Mesodermal cell (in vitro differentiated cells): ENCODE measurements around the gene OGDH.
"Not testable (repeated sequence)": the region's sequence is repeated elsewhere in the genome, so short reads cannot be mapped to it uniquely, and the experiment has no call there.

Experiments
- H3K27ac ChIP-seq: 2 replicates; pipeline ENCODE4 v1.7.0; 2013; ENCODE audit warnings: mild to moderate bottlenecking, low read depth, low read length, moderate library complexity; ENCODE audit not compliant: severe bottlenecking
- H3K36me3 ChIP-seq: 2 replicates; pipeline ENCODE4 v1.7.1; 2013; ENCODE audit warnings: mild to moderate bottlenecking, low read length, moderate library complexity; ENCODE audit not compliant: control insufficient read depth, insufficient read depth
- H3K4me1 ChIP-seq: one replicate; pipeline ENCODE4 v1.7.1; 2013; ENCODE audit warnings: mild to moderate bottlenecking, low read length; ENCODE audit not compliant: insufficient read depth, control insufficient read depth, poor library complexity, severe bottlenecking
- H3K4me3 ChIP-seq: 2 replicates; pipeline ENCODE4 v1.7.0; 2013; ENCODE audit warnings: low read length, control low read depth, mild to moderate bottlenecking; ENCODE audit not compliant: insufficient read depth, poor library complexity, severe bottlenecking; ENCODE audit errors: extremely low read depth
- H3K9me3 ChIP-seq: 2 replicates; pipeline ENCODE4 v1.7.1; 2013; ENCODE audit warnings: mild to moderate bottlenecking, low read length, moderate library complexity; ENCODE audit not compliant: control insufficient read depth
- WGBS, 2 experiments: methylation state at CpG; one replicate each; pipeline ENCODE4 v1.1.5; 2013; ENCODE audit warnings: missing lambda C conversion rate in 2 of 2; ENCODE audit not compliant: insufficient coverage in 2 of 2; 5-methylcytosine and 5-hydroxymethylcytosine counted together

The OGDH gene

GRCh38 chr7:44581879-44582603 is 24.4 kb upstream of the OGDH start, which contains the start of gene TMED4:
TMED4 (minus strand) TSS chr7:44582231; CDS start chr7:44582206, 25 bp downstream.
- WGBS, 2 experiments, result 0% methylated on average over 45 to 70 of the region's 71 CpGs
- H3K36me3 ChIP-seq, result peaks cover 34% of the 10 kb centered on the region
- H3K27ac ChIP-seq, result peak within 1 kb of the TSS; percentile 90

GRCh38 chr7:44583146-44583865 is 23.1 kb upstream of the OGDH start:
- no peaks in the 10 kb centered on the region for H3K9me3 ChIP-seq
- no peak overlapping the region for H3K27ac ChIP-seq
- peak overlapping the region; percentile 83 for H3K4me3 ChIP-seq
- 93 to 94% methylated on average over 8 to 9 of the region's 13 CpGs for WGBS, 2 experiments
- peaks cover 29% of the 10 kb centered on the region for H3K36me3 ChIP-seq
- no peaks in the 10 kb centered on the region for H3K4me1 ChIP-seq

More at GRCh38 chr7:44581879-44582603, 24.4 kb upstream of the OGDH start, which contains the start of gene TMED4:
- H3K4me3 ChIP-seq, result peak within 1 kb of the TSS; percentile 83
- no peaks in the 10 kb centered on the region for H3K4me1 ChIP-seq
- H3K9me3 ChIP-seq, result no peaks in the 10 kb centered on the region

- H3K27ac ChIP-seq, result no peak overlapping the region
- no peaks in the 10 kb centered on the region for H3K4me1 ChIP-seq
- no peaks in the 10 kb centered on the region for H3K36me3 ChIP-seq
- H3K4me3 ChIP-seq, result no peak overlapping the region
- 31 to 67% methylated on average over 3 of the region's 6 CpGs for WGBS, 2 experiments
- no peaks in the 10 kb centered on the region for H3K9me3 ChIP-seq
Observed at GRCh38 chr7:44587843-44588711, 18.4 kb upstream of the OGDH start.

GRCh38 chr7:44590910-44591309 is 15.5 kb upstream of the OGDH start:
- no peak overlapping the region for H3K27ac ChIP-seq
- 86 to 100% methylated on average over 1 of the region's 1 CpG for WGBS, 2 experiments
- H3K9me3 ChIP-seq, result no peaks in the 10 kb centered on the region
- H3K4me1 ChIP-seq, result no peaks in the 10 kb centered on the region
- H3K36me3 ChIP-seq, result no peaks in the 10 kb centered on the region
- H3K4me3 ChIP-seq, result no peak overlapping the region

GRCh38 chr7:44595934-44596635 is 10.3 kb upstream of the OGDH start:
- 93 to 94% methylated on average over 4 of the region's 5 CpGs for WGBS, 2 experiments
- no peak overlapping the region for H3K27ac ChIP-seq
- no peaks in the 10 kb centered on the region for H3K9me3 ChIP-seq

GRCh38 chr7:44597181-44597580 is 9.2 kb upstream of the OGDH start:
- not testable (repeated sequence) for H3K27ac ChIP-seq, H3K9me3 ChIP-seq, H3K4me3 ChIP-seq, H3K36me3 ChIP-seq, H3K4me1 ChIP-seq
- 94 to 95% methylated on average over 7 to 8 of the region's 8 CpGs for WGBS, 2 experiments

More at GRCh38 chr7:44595934-44596635, 10.3 kb upstream of the OGDH start:
- Histone ChIP-seq H3K36me3 (no peaks in the 10 kb centered on the region), H3K4me1 (no peaks in the 10 kb centered on the region), H3K4me3 (no peak overlapping the region)

- H3K27ac ChIP-seq, result no peak overlapping the region
- WGBS, 2 experiments, result 62 to 81% methylated on average over 2 of the region's 3 CpGs
- H3K4me3 ChIP-seq, result no peak overlapping the region
- H3K4me1 ChIP-seq, result no peaks in the 10 kb centered on the region
- no peaks in the 10 kb centered on the region for H3K9me3 ChIP-seq
- H3K36me3 ChIP-seq, result no peaks in the 10 kb centered on the region
Observed at GRCh38 chr7:44599222-44599621, 7.2 kb upstream of the OGDH start.

- Histone ChIP-seq H3K4me3 (no peak overlapping the region), H3K36me3 (no peaks in the 10 kb centered on the region), H3K27ac (no peak overlapping the region), H3K4me1 (no peaks in the 10 kb centered on the region), H3K9me3 (no peaks in the 10 kb centered on the region)
- 40 to 73% methylated on average over 1 of the region's 1 CpG for WGBS, 2 experiments
Observed at GRCh38 chr7:44602576-44602910, 3.9 kb upstream of the OGDH start.

- H3K36me3 ChIP-seq, result no peaks in the 10 kb centered on the region
- H3K4me3 ChIP-seq, result no peak overlapping the region
- no peaks in the 10 kb centered on the region for H3K4me1 ChIP-seq
- H3K27ac ChIP-seq, result no peak overlapping the region
- no peaks in the 10 kb centered on the region for H3K9me3 ChIP-seq
- WGBS, 2 experiments, result 76 to 82% methylated on average over 2 to 3 of the region's 6 CpGs
Observed at GRCh38 chr7:44603193-44603592, 3.2 kb upstream of the OGDH start.

GRCh38 chr7:44604941-44605340 is 1.5 kb upstream of the OGDH start:
- no peak overlapping the region for H3K27ac ChIP-seq
- peaks cover 7% of the 10 kb centered on the region for H3K4me1 ChIP-seq
- no peaks in the 10 kb centered on the region for H3K9me3 ChIP-seq
- no peak overlapping the region for H3K4me3 ChIP-seq
- WGBS, 2 experiments, result 78 to 81% methylated on average over 1 to 2 of the region's 2 CpGs
- no peaks in the 10 kb centered on the region for H3K36me3 ChIP-seq
